Measurements from ENCODE around the gene MMP15. TPM values are rescaled to one million over a fixed set of nuclear protein-coding genes. Genes with fewer than 3 reads are reported as not detected.
"Not testable (repeated sequence)": the region's sequence is repeated elsewhere in the genome, so short reads cannot be mapped to it uniquely, and the experiment has no call there.

The MMP15 gene
- total RNA-seq, 4 donors from 2014 or later: 36.5 to 105 (median 80.5) TPM

DNA sequence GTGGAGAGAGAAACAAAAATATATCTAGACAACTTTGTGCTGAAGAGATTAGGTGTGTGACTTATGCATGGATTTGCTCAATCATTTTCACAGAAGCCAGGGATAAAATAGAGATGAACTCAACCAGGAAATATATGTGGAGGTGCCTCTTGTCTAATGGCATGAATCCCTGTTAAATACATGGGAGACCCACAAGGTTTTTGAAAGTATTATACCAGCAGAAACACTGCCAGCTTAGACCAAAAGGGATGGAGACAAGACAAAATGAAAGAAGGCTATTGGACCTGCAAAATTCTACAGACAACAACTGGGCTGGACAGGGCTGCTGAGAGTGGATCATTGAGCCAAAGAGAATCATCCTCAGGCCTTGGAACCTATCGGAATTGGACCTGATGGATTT lies 51.0 kb downstream of the MMP15 start:
- no peak for DNase-seq
- H3K4me3 ChIP-seq (replicated peaks in 1 of 3): no peak overlapping the region
- WGBS, 2 donors: 96 to 100% methylated on average over 1 of the region's 1 CpG

DNA sequence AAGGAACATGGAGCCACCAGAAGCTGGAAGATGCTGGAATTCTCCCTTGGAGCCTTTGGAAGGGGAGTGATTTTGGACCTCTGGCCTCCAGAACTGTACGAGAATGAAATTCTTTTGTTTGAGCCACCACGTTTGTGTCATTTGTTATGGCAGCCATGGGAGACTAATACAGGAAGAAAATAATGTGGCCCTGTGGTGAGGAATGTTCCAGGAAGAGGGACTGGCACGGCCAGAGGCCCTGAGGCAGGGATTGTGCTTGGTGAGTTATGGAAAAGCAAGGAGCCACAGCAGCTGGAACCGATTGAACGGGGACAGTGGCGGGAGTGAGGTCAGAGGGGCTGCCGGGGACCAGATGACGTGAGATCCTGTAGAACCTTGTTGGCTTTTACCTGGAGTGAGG lies 52.2 kb downstream of the MMP15 start:
- WGBS, 2 donors: 65 to 77% methylated on average over 8 of the region's 8 CpGs
- intact Hi-C loops (cut with DNase I): no loop called here
- TF ChIP-seq POLR2A (IDR thresholded peaks at IDR 0.05): no peak
- no peak for TF ChIP-seq CTCF (IDR thresholded peaks at IDR 0.05)

More for the DNA sequence above, 51.0 kb downstream of the MMP15 start:
- Histone ChIP-seq H3K27ac (no peak overlapping the region), H3K27me3 (no peaks in the 10 kb centered on the region), H3K4me1 (no peaks in the 10 kb centered on the region), H3K9me3 (no peaks in the 10 kb centered on the region), H3K36me3 (no peaks in the 10 kb centered on the region)
- no peak for TF ChIP-seq CTCF (IDR thresholded peaks at IDR 0.05)
- TF ChIP-seq POLR2A (IDR thresholded peaks at IDR 0.05): no peak
- intact Hi-C loops (cut with DNase I): no loop called here

DNA sequence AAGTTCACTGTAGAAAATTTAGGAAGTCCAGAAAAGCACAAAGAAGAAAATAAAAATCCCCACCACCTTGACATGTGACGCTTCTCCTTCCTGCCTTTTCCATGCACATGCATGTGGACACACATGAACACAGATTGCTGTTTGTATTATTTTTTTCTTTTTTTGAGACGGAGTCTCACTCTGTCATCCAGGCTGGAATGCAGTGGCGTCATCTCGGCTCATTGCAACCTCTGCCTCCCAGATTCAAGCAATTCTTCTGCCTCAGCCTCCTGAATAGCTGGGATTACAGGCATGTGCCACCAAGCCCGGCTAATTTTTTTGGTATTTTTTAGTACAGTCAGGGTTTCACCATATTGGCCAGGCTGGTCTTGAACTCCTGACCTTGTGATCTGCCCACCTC lies 55.1 kb downstream of the MMP15 start:
- WGBS, 2 donors: 83 to 89% methylated on average over 5 of the region's 5 CpGs

More for the DNA sequence above, 52.2 kb downstream of the MMP15 start:
- H3K4me3 ChIP-seq (replicated peaks in 1 of 3): no peak overlapping the region
- H3K27me3 ChIP-seq: no peaks in the 10 kb centered on the region
- H3K36me3 ChIP-seq: no peaks in the 10 kb centered on the region
- no peak overlapping the region for H3K27ac ChIP-seq
- H3K4me1 ChIP-seq: no peaks in the 10 kb centered on the region
- no peaks in the 10 kb centered on the region for H3K9me3 ChIP-seq
- DNase-seq: no peak

GRCh38 chr16:58082381-58082780 lies 56.8 kb downstream of the MMP15 start:
- H3K27ac ChIP-seq: no peak overlapping the region
- no peak overlapping the region for H3K4me3 ChIP-seq (replicated peaks in 1 of 3)
- H3K9me3 ChIP-seq: no peaks in the 10 kb centered on the region
- DNase-seq: no peak
- H3K27me3 ChIP-seq: no peaks in the 10 kb centered on the region
- intact Hi-C loops (cut with DNase I): no loop called here
- TF ChIP-seq CTCF (IDR thresholded peaks at IDR 0.05): no peak
- TF ChIP-seq POLR2A (IDR thresholded peaks at IDR 0.05): no peak
- no peaks in the 10 kb centered on the region for H3K36me3 ChIP-seq
- H3K4me1 ChIP-seq: no peaks in the 10 kb centered on the region

More for the DNA sequence above, 55.1 kb downstream of the MMP15 start:
- H3K4me1 ChIP-seq; H3K36me3 ChIP-seq; H3K27me3 ChIP-seq; intact Hi-C loops (cut with DNase I); H3K9me3 ChIP-seq; H3K27ac ChIP-seq; DNase-seq; H3K4me3 ChIP-seq (replicated peaks in 1 of 3): not testable (repeated sequence)

- 91 to 93% methylated on average over 6 of the region's 6 CpGs for WGBS, 2 donors
- Histone ChIP-seq H3K27ac (no peak overlapping the region), H3K36me3 (no peaks in the 10 kb centered on the region), H3K4me1 (no peaks in the 10 kb centered on the region), H3K9me3 (no peaks in the 10 kb centered on the region), H3K4me3 (replicated peaks in 1 of 3) (no peak overlapping the region), H3K27me3 (no peaks in the 10 kb centered on the region)
- no peak for DNase-seq
- intact Hi-C loops (cut with DNase I): no loop called here
- TF ChIP-seq POLR2A (IDR thresholded peaks at IDR 0.05): no peak
- TF ChIP-seq CTCF (IDR thresholded peaks at IDR 0.05): no peak
Measured at GRCh38 chr16:58084635-58085034, 59.1 kb downstream of the MMP15 start.

DNA sequence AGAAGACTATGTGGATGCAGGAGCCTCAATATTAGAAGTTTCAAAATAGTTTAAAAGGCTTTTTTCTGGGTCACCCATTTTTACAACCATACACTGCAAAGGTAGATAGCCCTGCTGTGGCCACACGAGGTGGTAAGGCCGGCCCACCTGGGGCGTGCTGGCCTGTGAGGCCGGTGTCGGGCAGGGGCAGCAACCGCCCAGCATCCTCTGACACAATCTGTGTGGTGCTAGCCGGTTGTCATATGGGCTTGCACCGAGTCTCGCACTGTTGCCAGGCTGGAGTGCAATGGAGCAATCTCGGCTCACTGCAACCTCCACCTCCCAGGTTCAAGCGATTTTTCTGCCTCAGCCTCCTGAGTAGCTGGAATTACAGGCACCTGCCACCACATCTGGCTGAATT lies 59.6 kb downstream of the MMP15 start:
- no peaks in the 10 kb centered on the region for H3K9me3 ChIP-seq
- H3K36me3 ChIP-seq: no peaks in the 10 kb centered on the region
- TF ChIP-seq POLR2A (IDR thresholded peaks at IDR 0.05) (no peak), CTCF (IDR thresholded peaks at IDR 0.05) (no peak)
- WGBS, 2 donors: 95 to 96% methylated on average over 11 of the region's 11 CpGs
- no peak overlapping the region for H3K27ac ChIP-seq
- intact Hi-C loops (cut with DNase I): no loop called here
- DNase-seq: no peak
- no peak overlapping the region for H3K4me3 ChIP-seq (replicated peaks in 1 of 3)
- no peaks in the 10 kb centered on the region for H3K4me1 ChIP-seq
- H3K27me3 ChIP-seq: no peaks in the 10 kb centered on the region
